H1 (cell line): ENCODE results near the gene ISOC2. TPM values are rescaled to one million over a fixed set of nuclear protein-coding genes. Genes with fewer than 3 reads are reported as not detected.

Source experiments
- RBBP5 ChIP-seq: IDR thresholded peaks from 2 replicates; pipeline ENCODE4 v1.7.1; 2012; ENCODE audit warnings: low read depth, mild to moderate bottlenecking, inconsistent platforms, low read length, moderate library complexity, borderline replicate concordance
- SAP30 ChIP-seq: fragments of 300-600 bp; sonication (generic); IDR thresholded peaks from 2 replicates; pipeline ENCODE4 v1.7.1; 2012; ENCODE audit warnings: low read length, moderate library complexity, mild to moderate bottlenecking, inconsistent platforms; ENCODE audit not compliant: insufficient read depth, insufficient replicate concordance
- TAF7 ChIP-seq: optimal IDR thresholded peaks from 2 replicates; pipeline ENCODE3; 2011; ENCODE audit warnings: low read depth, mild to moderate bottlenecking, inconsistent platforms, low read length, moderate library complexity, borderline replicate concordance
- polyA plus RNA-seq, 7 experiments: library from polyadenylated mRNA; depleted of rRNA in 3 of 7; stranded (reverse) in 5 of 7; unstranded in 2 of 7; fragments of >200 nt in 5 of 7; fragments of 200-250 nt in 2 of 7; gene quantifications; 1 replicate in 5 of 7; 2 replicates in 1 of 7; 4 replicates in 1 of 7; pipeline versions ENCODE4 v1.2.1 to v1.2.3, GENCODE V29; 2011 to 2013; ENCODE audit warnings: missing spikeins in 2 of 7, mixed read lengths in 2 of 7
- total RNA-seq: library from RNA; stranded (reverse); fragmentation: NEBNext Ultra II Directional; extraction: Animal tissue kit (Norgen Biotek cat#: 25700); gene quantifications from 2 replicates; pipeline ENCODE4 v1.2.1, GENCODE V29; 2021

Gene ISOC2
- total and polyA plus RNA-seq, 2 of the 8 experiments (the other 6 are each of a cell fraction or from before 2014, with no cell fraction given), result 96.9 to 152 TPM

DNA sequence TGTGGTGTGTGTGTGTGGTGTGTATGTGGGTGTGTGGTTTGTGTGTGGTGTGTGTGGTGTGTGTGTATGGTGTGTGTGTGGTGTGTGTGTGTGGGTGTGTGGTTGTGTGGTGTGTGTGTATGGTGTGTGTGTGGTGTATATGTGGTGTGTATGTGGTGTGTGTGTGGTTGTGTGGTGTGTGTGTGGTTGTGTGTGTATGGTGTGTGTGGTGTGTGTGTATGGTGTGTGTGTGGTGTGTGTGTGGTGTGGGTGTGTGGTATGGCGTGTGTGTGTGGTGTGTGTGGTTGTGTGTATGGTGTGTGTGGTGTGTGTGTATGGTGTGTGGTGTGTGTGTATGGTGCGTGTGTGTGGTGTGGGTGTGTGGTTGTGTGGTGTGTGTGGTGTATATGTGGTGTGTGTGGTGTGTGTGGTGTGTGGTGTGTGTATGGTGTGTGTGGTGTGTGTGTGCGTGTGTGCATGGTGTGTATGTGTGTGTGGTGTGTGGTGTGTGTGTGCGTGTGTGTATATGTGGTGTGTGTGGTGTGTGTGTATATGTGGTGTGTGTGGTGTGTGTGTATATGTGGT lies 27.0 kb downstream of the ISOC2 start (continued):
- no peak for TF ChIP-seq TAF7
- no peak for TF ChIP-seq SAP30
- TF ChIP-seq RBBP5, result no peak
